H1 (cell line): ENCODE data around the gene ARL6IP4. TPM values are rescaled to one million over a fixed set of nuclear protein-coding genes. Genes with fewer than 3 reads are reported as not detected.

ENCODE experiments used
- BCL11A ChIP-seq, 2 experiments: IDR thresholded peaks; one replicate each; pipeline ENCODE4 v1.6.1; 2011; ENCODE audit warnings: low read depth in 2 of 2, low read length in 2 of 2, mild to moderate bottlenecking in 2 of 2
- CHD1 ChIP-seq: IDR thresholded peaks from 2 replicates; pipeline ENCODE4 v1.6.1; 2012; ENCODE audit warnings: low read depth, low read length, improper control_type of control experiment
- CHD2 ChIP-seq: IDR thresholded peaks from 2 replicates; pipeline ENCODE4 v1.6.1; 2012; ENCODE audit warnings: low read length, improper control_type of control experiment
- CHD7 ChIP-seq: fragments of 300-600 bp; sonication (generic); IDR thresholded peaks from 2 replicates; pipeline ENCODE4 v1.7.1; 2012; ENCODE audit warnings: low read length, moderate library complexity, mild to moderate bottlenecking, inconsistent platforms; ENCODE audit not compliant: insufficient replicate concordance
- EP300 ChIP-seq, 2 experiments: IDR thresholded peaks; 1 replicate in 1 of 2; 2 replicates in 1 of 2; pipeline ENCODE4 v1.6.1; 2011 to 2012; ENCODE audit warnings: low read depth in 2 of 2, low read length in 2 of 2, mild to moderate bottlenecking in 2 of 2, borderline replicate concordance in 1 of 2, inconsistent platforms in 1 of 2, moderate library complexity in 1 of 2
- KDM4A ChIP-seq: IDR thresholded peaks from one replicate; pipeline ENCODE4 v1.7.1; 2012; ENCODE audit warnings: low read depth, mild to moderate bottlenecking, moderate library complexity, low read length, inconsistent platforms; ENCODE audit not compliant: severe bottlenecking
- PHF8 ChIP-seq: fragments of 200-600 bp; sonication (generic); conservative IDR thresholded peaks from 2 replicates; pipeline ENCODE4 v1.7.1; 2012; ENCODE audit warnings: low read depth, mild to moderate bottlenecking, inconsistent platforms, low read length, moderate library complexity
- SIN3A ChIP-seq, 2 experiments: IDR thresholded peaks in 1 of 2; conservative IDR thresholded peaks in 1 of 2; 2 replicates each; pipeline ENCODE4 v1.6.1; 2011 to 2012; ENCODE audit warnings: low read length in 2 of 2, improper control_type of control experiment in 1 of 2, low read depth in 1 of 2, mild to moderate bottlenecking in 1 of 2
- SP2 ChIP-seq: IDR thresholded peaks from 2 replicates; pipeline ENCODE4 v1.6.1; 2012; ENCODE audit warnings: mild to moderate bottlenecking, low read length, inconsistent platforms
- YY1 ChIP-seq: IDR thresholded peaks from 2 replicates; pipeline ENCODE4 v1.6.1; 2011; ENCODE audit warnings: low read depth, mild to moderate bottlenecking, low read length
- polyA plus RNA-seq, 7 experiments: library from polyadenylated mRNA; depleted of rRNA in 3 of 7; stranded (reverse) in 5 of 7; unstranded in 2 of 7; fragments of >200 nt in 5 of 7; fragments of 200-250 nt in 2 of 7; gene quantifications; 1 replicate in 5 of 7; 2 replicates in 1 of 7; 4 replicates in 1 of 7; pipeline versions ENCODE4 v1.2.1 to v1.2.3, GENCODE V29; 2011 to 2013; ENCODE audit warnings: missing spikeins in 2 of 7, mixed read lengths in 2 of 7
- total RNA-seq: library from RNA; stranded (reverse); fragmentation: NEBNext Ultra II Directional; extraction: Animal tissue kit (Norgen Biotek cat#: 25700); gene quantifications from 2 replicates; pipeline ENCODE4 v1.2.1, GENCODE V29; 2021

The ARL6IP4 gene
- total and polyA plus RNA-seq, 2 of the 8 experiments (the other 6 are each of a cell fraction or from before 2014, with no cell fraction given), result 76.4 to 109 TPM

GRCh38 chr12:122995503-122996187 lies 15.2 kb downstream of the ARL6IP4 start (continued):
- no peak for TF ChIP-seq CHD7
- TF ChIP-seq EP300 (IDR thresholded peaks at IDR 0.05; ENCODE audit: borderline replicate concordance in 1 of 2, low read depth in 2 of 2, low read length in 2 of 2), result no peak
- TF ChIP-seq YY1, result no peak
- no peak for TF ChIP-seq CHD1
- TF ChIP-seq SIN3A (conservative IDR thresholded peaks at IDR 0.05 in 1 of 2, IDR thresholded peaks at IDR 0.05 in 1 of 2; ENCODE audit: low read depth in 1 of 2, low read length in 2 of 2), result no peak
- no peak for TF ChIP-seq PHF8
- no peak for TF ChIP-seq SP2
- no peak for TF ChIP-seq BCL11A (IDR thresholded peaks at IDR 0.05; ENCODE audit: low read depth in 2 of 2, low read length in 2 of 2)
- TF ChIP-seq CHD2, result no peak
- no peak for TF ChIP-seq KDM4A
